H1 (cell line): ENCODE results near the gene VASH1. TPM values are rescaled to one million over a fixed set of nuclear protein-coding genes. Genes with fewer than 3 reads are reported as not detected.
A peak's percentile ranks its signal among the peaks of the same experiment; 100 is the strongest.

Experiments
- CTCF ChIA-PET: fragments of 300-600 bp; sonication (Branson Sonifier 250); formaldehyde crosslinking; loops from one replicate; lab custom pipeline; 2021; ENCODE audit not compliant: partially characterized antibody; lab: Charles Lee
- POLR2A ChIA-PET: fragments of 300-600 bp; sonication (Branson Sonifier 250); formaldehyde crosslinking; loops from one replicate; lab custom pipeline; 2021; ENCODE audit warnings: inconsistent platforms; ENCODE audit not compliant: partially characterized antibody; lab: Charles Lee
- DNase-seq, 2 experiments: peaks; one replicate each; pipeline versions ENCODE4 v3.0.0 to v3.0.0-alpha.2; 2010 to 2022; ENCODE audit warnings: low spot score in 2 of 2, low read depth in 1 of 2, mixed read lengths in 1 of 2
- FAIRE-seq: peaks from 2 replicates; lab custom pipeline; 2011; peaks lifted over from hg19 to GRCh38; lab: Jason Lieb, UNC
- H2AFZ ChIP-seq: 2 replicates; pipeline ENCODE4 v1.8.1; 2012; ENCODE audit warnings: low read length, inconsistent platforms
- H2AK5ac ChIP-seq: 2 replicates; pipeline ENCODE4 v1.6.1; 2013; ENCODE audit warnings: low read depth, low read length
- H2BK120ac ChIP-seq: replicated peaks from 2 replicates; pipeline ENCODE3; 2013; ENCODE audit warnings: low read depth, low read length, inconsistent platforms
- H2BK12ac ChIP-seq: 2 replicates; pipeline ENCODE4 v1.6.1; 2013; ENCODE audit warnings: low read depth, low read length
- H2BK15ac ChIP-seq: 2 replicates; pipeline ENCODE4 v1.6.1; 2013; ENCODE audit warnings: low read length
- H2BK20ac ChIP-seq: 2 replicates; pipeline ENCODE4 v1.6.1; 2013; ENCODE audit warnings: low read length
- H2BK5ac ChIP-seq: 2 replicates; pipeline ENCODE4 v1.6.1; 2013; ENCODE audit warnings: low read depth, low read length
- H3K14ac ChIP-seq: 2 replicates; pipeline ENCODE4 v1.6.1; 2013; ENCODE audit warnings: inconsistent platforms; ENCODE audit not compliant: insufficient read length
- H3K18ac ChIP-seq: 2 replicates; pipeline ENCODE4 v1.6.1; 2013; ENCODE audit warnings: low read length; ENCODE audit errors: extremely low read depth
- H3K23ac ChIP-seq: 2 replicates; pipeline ENCODE4 v1.6.1; 2013; ENCODE audit warnings: inconsistent platforms; ENCODE audit not compliant: insufficient read length
- H3K23me2 ChIP-seq: 2 replicates; pipeline ENCODE4 v1.6.1; 2013; ENCODE audit warnings: low read depth, low read length
- H3K27ac ChIP-seq: 2 replicates; pipeline ENCODE4 v1.6.1; 2011; ENCODE audit warnings: low read depth, low read length, inconsistent platforms
- H3K27me3 ChIP-seq, 4 experiments: replicated peaks in 1 of 4; 1 replicate in 1 of 4; 2 replicates in 3 of 4; pipeline versions ENCODE4 v1.6.1 to v1.8.1; 2011 to 2013; ENCODE audit warnings: low read length in 3 of 4, mild to moderate bottlenecking in 3 of 4, inconsistent platforms in 2 of 4, mixed read lengths in 2 of 4, moderate library complexity in 1 of 4; ENCODE audit not compliant: control insufficient read depth in 3 of 4, insufficient read depth in 3 of 4; ENCODE audit errors: extremely low read depth in 1 of 4
- H3K36me3 ChIP-seq, 4 experiments: 2 replicates each; pipeline versions ENCODE4 v1.6.1 to v1.8.1; 2011 to 2013; ENCODE audit warnings: mild to moderate bottlenecking in 4 of 4, low read length in 3 of 4, moderate library complexity in 2 of 4, control low read depth in 1 of 4, inconsistent platforms in 1 of 4; ENCODE audit not compliant: insufficient read depth in 4 of 4, control insufficient read depth in 2 of 4
- H3K4ac ChIP-seq: replicated peaks from 2 replicates; pipeline ENCODE3; 2013; ENCODE audit warnings: low read length, low read depth, mixed read lengths, inconsistent platforms; ENCODE audit not compliant: insufficient read length
- H3K4me1 ChIP-seq, 4 experiments: replicated peaks in 1 of 4; 1 replicate in 1 of 4; 2 replicates in 3 of 4; pipeline versions ENCODE4 v1.6.1 to v1.8.1; 2011 to 2013; ENCODE audit warnings: low read length in 3 of 4, inconsistent platforms in 2 of 4, mixed read lengths in 1 of 4; ENCODE audit not compliant: insufficient read depth in 4 of 4, control insufficient read depth in 3 of 4
- H3K4me2 ChIP-seq, 2 experiments: 2 replicates each; pipeline versions ENCODE4 v1.6.1 to v1.8.1; 2011 to 2013; ENCODE audit warnings: low read depth in 2 of 2, low read length in 2 of 2, control low read depth in 1 of 2, inconsistent platforms in 1 of 2, mild to moderate bottlenecking in 1 of 2; ENCODE audit not compliant: insufficient read depth in 1 of 2
- H3K4me3 ChIP-seq, 4 experiments: fragments of 200-600, 300-600 bp in 1 of 4; sonication (generic), shearing (Covaris generic), sonication (Bioruptor Twin) in 1 of 4; 2 replicates each; pipeline versions ENCODE4 v1.5.1 to v1.8.1; 2011 to 2016; ENCODE audit warnings: low read length in 4 of 4, low read depth in 3 of 4, control low read depth in 2 of 4, inconsistent platforms in 2 of 4, mild to moderate bottlenecking in 2 of 4, mixed read lengths in 1 of 4, moderate library complexity in 1 of 4; ENCODE audit not compliant: insufficient read depth in 2 of 4; ENCODE audit errors: extremely low read depth in 1 of 4
- H3K56ac ChIP-seq: replicated peaks from 2 replicates; pipeline ENCODE3; 2013; ENCODE audit warnings: low read depth, mild to moderate bottlenecking, mixed read lengths, low read length, inconsistent platforms; ENCODE audit not compliant: insufficient read length
- H3K79me1 ChIP-seq: 2 replicates; pipeline ENCODE4 v1.6.1; 2013; ENCODE audit warnings: low read depth, low read length, control low read depth
- H3K79me2 ChIP-seq, 2 experiments: 2 replicates each; pipeline versions ENCODE4 v1.6.1 to v1.8.1; 2012 to 2013; ENCODE audit warnings: low read length in 2 of 2, mild to moderate bottlenecking in 2 of 2, inconsistent platforms in 1 of 2; ENCODE audit not compliant: insufficient read depth in 2 of 2, control insufficient read depth in 1 of 2
- H3K9ac ChIP-seq, 4 experiments: replicated peaks in 1 of 4; 1 replicate in 1 of 4; 2 replicates in 3 of 4; pipeline versions ENCODE4 v1.6.1 to v1.8.1; 2011 to 2013; ENCODE audit warnings: low read depth in 3 of 4, low read length in 3 of 4, control low read depth in 2 of 4, mild to moderate bottlenecking in 2 of 4, moderate library complexity in 2 of 4, inconsistent platforms in 1 of 4; ENCODE audit errors: extremely low read depth in 1 of 4
- H3K9me3 ChIP-seq, 2 experiments: 2 replicates each; pipeline versions ENCODE4 v1.6.1 to v1.8.1; 2012 to 2013; ENCODE audit warnings: mild to moderate bottlenecking in 2 of 2, moderate library complexity in 2 of 2, control low read depth in 1 of 2, inconsistent platforms in 1 of 2, low read depth in 1 of 2, low read length in 1 of 2, mixed read lengths in 1 of 2; ENCODE audit not compliant: insufficient read depth in 2 of 2
- H4K20me1 ChIP-seq, 2 experiments: replicated peaks in 1 of 2; 2 replicates each; pipeline versions ENCODE3 to v1.8.1; 2011 to 2013; ENCODE audit warnings: inconsistent platforms in 2 of 2, low read length in 2 of 2, mild to moderate bottlenecking in 1 of 2; ENCODE audit not compliant: insufficient read depth in 2 of 2, control insufficient read depth in 1 of 2
- H4K5ac ChIP-seq: 2 replicates; pipeline ENCODE4 v1.6.1; 2013; ENCODE audit warnings: low read length, low read depth, mixed read lengths, inconsistent platforms; ENCODE audit not compliant: insufficient read length
- H4K8ac ChIP-seq: 2 replicates; pipeline ENCODE4 v1.8.0; 2013; ENCODE audit warnings: mild to moderate bottlenecking, moderate library complexity, low read length, inconsistent platforms; ENCODE audit not compliant: insufficient read depth; ENCODE audit errors: extremely low read depth
- H4K91ac ChIP-seq: replicated peaks from 2 replicates; pipeline ENCODE3; 2013; ENCODE audit warnings: low read length, mixed read lengths, inconsistent platforms; ENCODE audit not compliant: insufficient read length
- RXRA ChIP-seq: IDR thresholded peaks from 2 replicates; pipeline ENCODE4 v1.6.1; 2011; ENCODE audit warnings: low read depth, mild to moderate bottlenecking, low read length, moderate library complexity; ENCODE audit not compliant: insufficient read depth
- WGBS, 2 experiments: shearing (Covaris generic) in 1 of 2; methylation state at CpG; one replicate each; pipeline versions ENCODE4 v1.1.6 to v1.1.7; 2013 to 2015; ENCODE audit warnings: low lambda C conversion rate in 2 of 2, mixed read lengths in 2 of 2, inconsistent platforms in 1 of 2, low coverage in 1 of 2, missing lambda C conversion rate in 1 of 2; ENCODE audit not compliant: insufficient replicate concordance in 2 of 2, insufficient coverage in 1 of 2, insufficient read length in 1 of 2; ENCODE audit errors: extremely low coverage in 1 of 2, missing lambda C conversion rate in 1 of 2; 5-methylcytosine and 5-hydroxymethylcytosine counted together
- polyA plus RNA-seq, 7 experiments: library from polyadenylated mRNA; depleted of rRNA in 3 of 7; stranded (reverse) in 5 of 7; unstranded in 2 of 7; fragments of >200 nt in 5 of 7; fragments of 200-250 nt in 2 of 7; gene quantifications; 1 replicate in 5 of 7; 2 replicates in 1 of 7; 4 replicates in 1 of 7; pipeline versions ENCODE4 v1.2.1 to v1.2.3, GENCODE V29; 2011 to 2013; ENCODE audit warnings: missing spikeins in 2 of 7, mixed read lengths in 2 of 7
- total RNA-seq: library from RNA; stranded (reverse); fragmentation: NEBNext Ultra II Directional; extraction: Animal tissue kit (Norgen Biotek cat#: 25700); gene quantifications from 2 replicates; pipeline ENCODE4 v1.2.1, GENCODE V29; 2021
- TF ChIP-seq, protein P1 (sequence below): IDR thresholded peaks from 2 replicates; pipeline ENCODE4 v1.6.1; 2012; ENCODE audit warnings: inconsistent platforms

The VASH1 gene
- total and polyA plus RNA-seq, 2 of the 8 experiments (the other 6 are each of a cell fraction or from before 2014, with no cell fraction given): 3.1 to 6.4 TPM

GRCh38 chr14:76715511-76716081 lies 45.7 kb upstream of the VASH1 start:
- H3K9me3 ChIP-seq: no peaks in the 10 kb centered on the region
- H3K36me3 ChIP-seq: no peaks in the 10 kb centered on the region
- H3K27me3 ChIP-seq: no peaks in the 10 kb centered on the region
- no peaks in the 10 kb centered on the region for H3K79me2 ChIP-seq
- H3K56ac ChIP-seq: no peak overlapping the region
- no peak overlapping the region for H3K18ac ChIP-seq
- H3K4ac ChIP-seq: no peak overlapping the region
- no peak overlapping the region for H2BK20ac ChIP-seq
- no peak overlapping the region for H2BK12ac ChIP-seq
- no peaks in the 10 kb centered on the region for H4K20me1 ChIP-seq
- H4K5ac ChIP-seq: no peak overlapping the region
- no peak overlapping the region for H3K4me2 ChIP-seq
- WGBS, 2 experiments: 77% methylated on average over 7 of the region's 7 CpGs; no CpG with 5 or more reads in 1 of the 2 experiments
- no peak overlapping the region for H2BK5ac ChIP-seq
- no peaks in the 10 kb centered on the region for H3K23me2 ChIP-seq
- peaks cover 0 to 3% (median under 1%) of the 10 kb centered on the region in 4 experiments; a peak in 1 of 7 replicates for H3K4me1 ChIP-seq
- POLR2A ChIA-PET: no interaction called here
- no peak overlapping the region for H3K14ac ChIP-seq
- DNase-seq: peak in 1 of 2 experiments; percentile 13
- H3K27ac ChIP-seq: no peak overlapping the region
- H2BK15ac ChIP-seq: peak overlapping the region; percentile 81; the same call in 1 of the 2 replicates
- H4K91ac ChIP-seq: no peak overlapping the region
- H2BK120ac ChIP-seq: no peak overlapping the region
- no peak overlapping the region for H3K4me3 ChIP-seq
- CTCF ChIA-PET: interaction anchor here (0.6 to 3.9 kb wide), 11 partner anchors 8 to 420 kb away, joined by 3 to 46 read pairs (median 3); no protein-coding TSS in a partner anchor
- no peak overlapping the region for H4K8ac ChIP-seq
- no peaks in the 10 kb centered on the region for H3K79me1 ChIP-seq
- no peak overlapping the region for H3K23ac ChIP-seq
- no peak overlapping the region for H2AK5ac ChIP-seq
- H2AFZ ChIP-seq: no peak overlapping the region
- no peak overlapping the region for H3K9ac ChIP-seq
- FAIRE-seq: no peak
- no peak for TF ChIP-seq RXRA
- TF ChIP-seq, protein P1, sequence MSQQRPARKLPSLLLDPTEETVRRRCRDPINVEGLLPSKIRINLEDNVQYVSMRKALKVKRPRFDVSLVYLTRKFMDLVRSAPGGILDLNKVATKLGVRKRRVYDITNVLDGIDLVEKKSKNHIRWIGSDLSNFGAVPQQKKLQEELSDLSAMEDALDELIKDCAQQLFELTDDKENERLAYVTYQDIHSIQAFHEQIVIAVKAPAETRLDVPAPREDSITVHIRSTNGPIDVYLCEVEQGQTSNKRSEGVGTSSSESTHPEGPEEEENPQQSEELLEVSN: no peak
